ENCODE measurements around the gene SPATA31C1. TPM values are rescaled to one million over a fixed set of nuclear protein-coding genes. Genes with fewer than 3 reads are reported as not detected.

The SPATA31C1 gene
- total RNA-seq, 2 experiments from 2014 or later, result not detected

Other genes starting within 250 kb of the SPATA31C1 start
- gene CTSL, start 191.8 kb upstream of the SPATA31C1 start, total RNA-seq, result 1 to 10 TPM; 1.4 to 1.5 TPM
- gene SPATA31E1, start 35.1 kb upstream of the SPATA31C1 start, total RNA-seq, result not detected
- gene CDK20, start 56.6 kb downstream of the SPATA31C1 start, total RNA-seq, result 1 to 10 TPM; 3.4 to 3.5 TPM
- gene SPATA31C2, start 220.5 kb downstream of the SPATA31C1 start, total RNA-seq, result under 1 TPM; 0.18 to 0.21 TPM